ENCODE results near the gene SDCBP2.
A peak's percentile ranks its signal among the peaks of the same experiment; 100 is the strongest.
"Not testable (repeated sequence)": the region's sequence is repeated elsewhere in the genome, so short reads cannot be mapped to it uniquely, and the experiment has no call there.

Gene SDCBP2

GRCh38 chr20:1357921-1358671 is 29.2 kb upstream of the SDCBP2 start:
- DNase-seq: peak; percentile 71

- DNase-seq: no peak
Observed at GRCh38 chr20:1353956-1354355, 25.0 kb upstream of the SDCBP2 start.

GRCh38 chr20:1346315-1346969 is 17.5 kb upstream of the SDCBP2 start:
- DNase-seq: no peak

- DNase-seq: no peak
Observed at GRCh38 chr20:1345756-1346093, 16.8 kb upstream of the SDCBP2 start.

GRCh38 chr20:1345030-1345755 is 16.3 kb upstream of the SDCBP2 start:
- DNase-seq: peak; percentile 50

GRCh38 chr20:1343446-1344124 is 14.6 kb upstream of the SDCBP2 start:
- DNase-seq: not testable (repeated sequence)

GRCh38 chr20:1341561-1342265 is 12.8 kb upstream of the SDCBP2 start:
- no peak for DNase-seq

GRCh38 chr20:1338801-1339200 is 9.9 kb upstream of the SDCBP2 start:
- DNase-seq: no peak

GRCh38 chr20:1338096-1338495 is 9.2 kb upstream of the SDCBP2 start:
- DNase-seq: no peak

GRCh38 chr20:1337441-1337840 is 8.5 kb upstream of the SDCBP2 start:
- no peak for DNase-seq

GRCh38 chr20:1336699-1337367 is 7.9 kb upstream of the SDCBP2 start:
- peak; percentile 60 for DNase-seq

- DNase-seq: peak; percentile 56
Observed at GRCh38 chr20:1335961-1336698, 7.2 kb upstream of the SDCBP2 start.

GRCh38 chr20:1334761-1335160 is 5.8 kb upstream of the SDCBP2 start:
- DNase-seq: peak; percentile 49

GRCh38 chr20:1334370-1334731 is 5.4 kb upstream of the SDCBP2 start:
- DNase-seq: peak; percentile 41

- DNase-seq: peak; percentile 49
Observed at GRCh38 chr20:1333462-1334369, 4.8 kb upstream of the SDCBP2 start.

- peak; percentile 47 for DNase-seq
Observed at GRCh38 chr20:1332749-1333300, 3.9 kb upstream of the SDCBP2 start.

- DNase-seq: peak; percentile 30
Observed at GRCh38 chr20:1331801-1332453, 3.0 kb upstream of the SDCBP2 start.

- DNase-seq: peak; percentile 38
Observed at GRCh38 chr20:1331101-1331500, 2.2 kb upstream of the SDCBP2 start.

- peak; percentile 54 for DNase-seq
Observed at GRCh38 chr20:1330075-1330830, 1.3 kb upstream of the SDCBP2 start.
